Fibroblast of lung (primary cell): ENCODE data around the gene NOL9. TPM values are rescaled to one million over a fixed set of nuclear protein-coding genes. Genes with fewer than 3 reads are reported as not detected.

Source experiments
- DNase-seq, 2 donors: peaks; one replicate each; pipeline versions ENCODE4 v3.0.0 to v3.0.0-alpha.2; 2010; ENCODE audit warnings: low read depth in 2 of 2
- H2AFZ ChIP-seq: 2 replicates; pipeline ENCODE4 v1.5.1; 2012; ENCODE audit warnings: low read length, control low read depth, inconsistent platforms
- H3K27ac ChIP-seq: 2 replicates; pipeline ENCODE4 v1.5.1; 2011; ENCODE audit warnings: low read length, control low read depth; ENCODE audit not compliant: insufficient read depth
- H3K27me3 ChIP-seq: 2 replicates; pipeline ENCODE4 v1.5.1; 2011; ENCODE audit warnings: mild to moderate bottlenecking, low read length; ENCODE audit not compliant: control insufficient read depth, insufficient read depth
- H3K36me3 ChIP-seq: 2 replicates; pipeline ENCODE4 v1.5.1; 2011; ENCODE audit warnings: low read length; ENCODE audit not compliant: control insufficient read depth, insufficient read depth
- H3K4me1 ChIP-seq: 2 replicates; pipeline ENCODE4 v1.5.1; 2011; ENCODE audit warnings: low read length; ENCODE audit not compliant: control insufficient read depth, insufficient read depth; ENCODE audit errors: extremely low read depth
- H3K4me2 ChIP-seq: 2 replicates; pipeline ENCODE4 v1.5.1; 2011; ENCODE audit warnings: low read length, control low read depth; ENCODE audit not compliant: insufficient read depth; ENCODE audit errors: extremely low read depth
- H3K4me3 ChIP-seq, 4 experiments: fragments of 200-600 bp in 1 of 4; sonication (generic) in 1 of 4; replicated peaks in 1 of 4; 2 replicates each; pipeline ENCODE4 v1.5.1; 2011 to 2016; ENCODE audit warnings: low read length in 4 of 4, low read depth in 3 of 4, mild to moderate bottlenecking in 3 of 4, control low read depth in 2 of 4, inconsistent platforms in 1 of 4, mixed read lengths in 1 of 4; ENCODE audit not compliant: insufficient read depth in 1 of 4; ENCODE audit errors: control extremely low read depth in 1 of 4
- H3K79me2 ChIP-seq: 2 replicates; pipeline ENCODE4 v1.5.1; 2012; ENCODE audit warnings: mild to moderate bottlenecking, low read length, inconsistent platforms; ENCODE audit not compliant: control insufficient read depth, insufficient read depth
- H3K9ac ChIP-seq: 2 replicates; pipeline ENCODE4 v1.5.1; 2011; ENCODE audit warnings: mild to moderate bottlenecking, low read length, control low read depth; ENCODE audit not compliant: insufficient read depth
- H3K9me3 ChIP-seq: 2 replicates; pipeline ENCODE4 v1.5.1; 2012; ENCODE audit warnings: low read depth, low read length; ENCODE audit not compliant: control insufficient read depth, insufficient read depth
- H4K20me1 ChIP-seq: 2 replicates; pipeline ENCODE4 v1.5.1; 2011; ENCODE audit warnings: low read length; ENCODE audit not compliant: control insufficient read depth, insufficient read depth; ENCODE audit errors: extremely low read depth
- EZH2 ChIP-seq: IDR thresholded peaks from 2 replicates; pipeline ENCODE4 v1.5.1; 2012; ENCODE audit warnings: low read length, control low read depth, mild to moderate bottlenecking; ENCODE audit errors: missing control alignments
- polyA plus RNA-seq, 2 donors: library from polyadenylated mRNA; depleted of rRNA in 1 of 2; stranded (reverse) in 1 of 2; unstranded in 1 of 2; fragments of >200 nt; gene quantifications; 2 replicates each; pipeline ENCODE4 v1.2.1, GENCODE V29; 2011 to 2012; ENCODE audit warnings: missing spikeins in 1 of 2
- total RNA-seq: library from RNA; depleted of rRNA; stranded (reverse); fragments of >200 nt; gene quantifications from 2 replicates; pipeline ENCODE4 v1.2.1, GENCODE V29; 2014
- TF ChIP-seq, protein P1 (sequence below), 2 donors: IDR thresholded peaks in 1 of 2; conservative IDR thresholded peaks in 1 of 2; 1 replicate in 1 of 2; 2 replicates in 1 of 2; pipeline ENCODE4 v1.5.1; 2011 to 2012; ENCODE audit warnings: low read length in 2 of 2, control low read depth in 1 of 2, inconsistent platforms in 1 of 2, low read depth in 1 of 2, mild to moderate bottlenecking in 1 of 2

The NOL9 gene
- total and polyA plus RNA-seq, 2 donors (not counting 1 experiment from before 2014, with no cell fraction given) = 17.5 to 19.0 TPM

DNA sequence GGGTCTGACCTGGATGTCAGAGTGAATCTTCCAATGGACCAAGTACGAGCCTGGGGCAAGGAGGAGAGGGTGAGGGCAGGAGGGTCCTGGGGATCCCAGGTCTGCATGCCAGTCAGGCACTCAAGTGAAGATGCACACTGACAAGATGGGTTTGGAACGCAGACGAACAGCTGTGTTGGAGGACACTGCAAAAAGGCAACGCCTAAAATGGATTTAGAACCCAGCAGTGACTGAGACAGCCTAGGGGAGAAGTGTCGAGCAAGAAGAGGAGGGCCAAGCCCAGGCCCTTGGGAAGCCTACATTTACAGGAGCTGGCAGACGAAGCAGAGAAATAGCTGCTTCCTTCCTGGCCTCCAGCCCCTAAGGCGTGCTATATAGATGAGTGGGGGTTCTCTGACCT is 25.8 kb downstream of the NOL9 start:
- peaks cover 33% of the 10 kb centered on the region for H3K36me3 ChIP-seq
- H3K9me3 ChIP-seq = no peaks in the 10 kb centered on the region
- no peak overlapping the region for H3K9ac ChIP-seq
- no peak for DNase-seq
- H3K27me3 ChIP-seq = no peaks in the 10 kb centered on the region
- TF ChIP-seq, protein P1, sequence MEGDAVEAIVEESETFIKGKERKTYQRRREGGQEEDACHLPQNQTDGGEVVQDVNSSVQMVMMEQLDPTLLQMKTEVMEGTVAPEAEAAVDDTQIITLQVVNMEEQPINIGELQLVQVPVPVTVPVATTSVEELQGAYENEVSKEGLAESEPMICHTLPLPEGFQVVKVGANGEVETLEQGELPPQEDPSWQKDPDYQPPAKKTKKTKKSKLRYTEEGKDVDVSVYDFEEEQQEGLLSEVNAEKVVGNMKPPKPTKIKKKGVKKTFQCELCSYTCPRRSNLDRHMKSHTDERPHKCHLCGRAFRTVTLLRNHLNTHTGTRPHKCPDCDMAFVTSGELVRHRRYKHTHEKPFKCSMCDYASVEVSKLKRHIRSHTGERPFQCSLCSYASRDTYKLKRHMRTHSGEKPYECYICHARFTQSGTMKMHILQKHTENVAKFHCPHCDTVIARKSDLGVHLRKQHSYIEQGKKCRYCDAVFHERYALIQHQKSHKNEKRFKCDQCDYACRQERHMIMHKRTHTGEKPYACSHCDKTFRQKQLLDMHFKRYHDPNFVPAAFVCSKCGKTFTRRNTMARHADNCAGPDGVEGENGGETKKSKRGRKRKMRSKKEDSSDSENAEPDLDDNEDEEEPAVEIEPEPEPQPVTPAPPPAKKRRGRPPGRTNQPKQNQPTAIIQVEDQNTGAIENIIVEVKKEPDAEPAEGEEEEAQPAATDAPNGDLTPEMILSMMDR (conservative IDR thresholded peaks at IDR 0.05 in 1 of 2, IDR thresholded peaks at IDR 0.05 in 1 of 2; ENCODE audit: low read depth in 1 of 2, low read length in 2 of 2) = no peak
- TF ChIP-seq EZH2 = no peak
- no peaks in the 10 kb centered on the region for H4K20me1 ChIP-seq
- H3K27ac ChIP-seq = no peak overlapping the region
- no peak overlapping the region for H3K4me3 ChIP-seq
- H2AFZ ChIP-seq = no peak overlapping the region
- no peak overlapping the region for H3K4me2 ChIP-seq
- no peaks in the 10 kb centered on the region for H3K4me1 ChIP-seq
- no peaks in the 10 kb centered on the region for H3K79me2 ChIP-seq

DNA sequence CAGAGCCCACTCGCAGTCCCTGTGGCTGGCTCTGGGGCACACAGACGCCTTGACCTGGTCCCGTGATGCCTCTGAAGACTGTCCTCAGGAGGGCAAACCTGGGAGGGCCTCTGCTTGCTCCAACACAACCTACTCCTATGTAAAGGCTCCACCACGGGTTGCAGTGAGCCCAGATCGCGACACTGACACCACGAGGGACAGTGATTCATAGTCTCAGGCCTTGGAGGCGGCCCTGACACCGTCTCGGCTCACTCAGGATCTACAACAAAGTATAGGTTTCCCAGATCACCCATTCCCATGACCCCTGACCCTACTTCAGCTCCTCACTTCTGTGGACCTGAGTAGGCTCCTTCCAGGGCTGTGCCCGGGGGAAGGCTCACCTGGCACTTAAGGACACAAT is 28.0 kb downstream of the NOL9 start:
- DNase-seq = no peak
- Histone ChIP-seq H3K4me1 (no peaks in the 10 kb centered on the region), H3K4me2 (no peak overlapping the region), H3K27ac (no peak overlapping the region), H3K27me3 (no peaks in the 10 kb centered on the region), H4K20me1 (no peaks in the 10 kb centered on the region), H3K4me3 (no peak overlapping the region), H2AFZ (no peak overlapping the region), H3K9ac (no peak overlapping the region), H3K36me3 (peaks cover 23% of the 10 kb centered on the region), H3K9me3 (no peaks in the 10 kb centered on the region), H3K79me2 (no peaks in the 10 kb centered on the region)
- TF ChIP-seq, protein P1 (conservative IDR thresholded peaks at IDR 0.05 in 1 of 2, IDR thresholded peaks at IDR 0.05 in 1 of 2; ENCODE audit: low read depth in 1 of 2, low read length in 2 of 2) = no peak
- no peak for TF ChIP-seq EZH2

DNA sequence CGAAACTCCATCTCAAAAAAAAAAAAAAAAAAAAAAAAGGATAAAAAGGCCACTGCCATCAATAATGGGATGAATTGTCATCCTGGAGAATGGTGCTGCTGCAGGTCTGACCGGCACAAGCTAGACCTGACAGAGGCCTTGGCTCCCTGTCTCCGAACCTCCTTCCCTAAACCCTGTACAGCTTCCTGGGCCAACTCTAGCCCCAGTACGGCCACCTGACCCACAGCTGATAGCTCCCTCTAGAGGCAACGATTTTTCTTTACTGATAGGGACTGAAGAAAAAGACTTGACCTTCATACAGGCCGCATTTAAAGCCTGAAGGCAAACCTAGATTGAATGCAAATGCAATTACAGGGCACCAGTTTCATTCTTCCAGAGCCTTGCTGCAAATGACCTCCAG is 30.7 kb downstream of the NOL9 start:
- H3K9ac ChIP-seq = no peak overlapping the region
- H3K27ac ChIP-seq = no peak overlapping the region
- H3K4me1 ChIP-seq = no peaks in the 10 kb centered on the region
- peaks cover 21% of the 10 kb centered on the region for H3K36me3 ChIP-seq
- H3K27me3 ChIP-seq = no peaks in the 10 kb centered on the region
- no peak overlapping the region for H2AFZ ChIP-seq
- no peaks in the 10 kb centered on the region for H4K20me1 ChIP-seq
- H3K9me3 ChIP-seq = no peaks in the 10 kb centered on the region
- no peaks in the 10 kb centered on the region for H3K79me2 ChIP-seq
- H3K4me3 ChIP-seq = no peak overlapping the region
- no peak overlapping the region for H3K4me2 ChIP-seq
- no peak for TF ChIP-seq EZH2
- TF ChIP-seq, protein P1 (conservative IDR thresholded peaks at IDR 0.05 in 1 of 2, IDR thresholded peaks at IDR 0.05 in 1 of 2; ENCODE audit: low read depth in 1 of 2, low read length in 2 of 2) = peak; percentile 44 to 60
- DNase-seq = peak; percentile 36 to 44
